ENCODE results near the gene ZNF428.

- TF ChIP-seq CTCF (IDR thresholded peaks at IDR 0.05; ENCODE audit: insufficient read depth, low read depth, low read length) (no peak), EZH2 (IDR thresholded peaks at IDR 0.05; ENCODE audit: insufficient read depth, low read length) (no peak)
These were observed 58.1 kb downstream of the ZNF428 start for GRCh38 chr19:43561139-43561970.

Measured in astrocyte (in vitro differentiated cells and primary cell).